GM19438 (cell line): ENCODE data around the gene DNAH17.

Experiments used
- ATAC-seq: cut with Tn5 transposase; IDR thresholded peaks from one replicate; pipeline ENCODE4 v1.9.1; 2021; ENCODE audit warnings: low read depth; ENCODE audit not compliant: unreplicated experiment

DNAH17 gene

DNA sequence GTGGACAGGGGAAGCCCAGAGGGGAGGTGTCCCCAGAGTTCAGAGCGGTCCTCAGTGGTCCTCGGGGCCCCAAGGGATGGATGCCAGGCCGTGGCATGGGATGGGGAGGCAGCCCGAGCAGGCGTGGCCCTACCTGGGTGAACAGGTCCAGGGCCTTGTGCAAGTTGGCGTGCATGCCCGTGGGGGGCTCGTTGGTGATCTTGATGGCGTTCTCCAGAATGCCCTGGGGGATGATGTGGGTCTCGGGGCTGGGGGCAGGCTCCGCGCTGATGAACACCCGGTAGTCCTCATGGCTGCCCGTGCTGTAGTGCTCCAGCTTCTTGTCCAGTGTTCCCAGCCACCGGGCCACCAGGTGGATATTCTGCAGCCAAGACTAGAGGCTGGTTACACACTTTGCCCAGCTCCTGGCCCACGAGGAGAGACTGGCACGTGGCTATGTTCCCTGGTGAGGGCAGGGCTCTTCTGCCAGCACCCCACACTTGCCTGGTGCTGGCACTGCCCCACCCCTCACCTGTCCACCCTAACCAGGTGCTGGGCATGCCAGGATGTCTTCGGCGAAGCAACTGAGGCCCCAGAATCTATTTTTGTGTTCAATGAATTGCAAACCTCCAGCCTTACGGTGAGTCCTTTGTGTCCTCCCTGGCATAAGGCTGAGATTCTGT lies 139.6 kb downstream of the DNAH17 start:
- ATAC-seq, result no peak

- ATAC-seq, result no peak
These were observed 141.7 kb downstream of the DNAH17 start for GRCh38 chr17:78435330-78436005.

GRCh38 chr17:78434455-78435329 lies 142.5 kb downstream of the DNAH17 start:
- no peak for ATAC-seq

- ATAC-seq, result no peak
These were observed 143.3 kb downstream of the DNAH17 start for GRCh38 chr17:78433780-78434335.

GRCh38 chr17:78433013-78433727 lies 144.0 kb downstream of the DNAH17 start:
- ATAC-seq, result no peak

DNA sequence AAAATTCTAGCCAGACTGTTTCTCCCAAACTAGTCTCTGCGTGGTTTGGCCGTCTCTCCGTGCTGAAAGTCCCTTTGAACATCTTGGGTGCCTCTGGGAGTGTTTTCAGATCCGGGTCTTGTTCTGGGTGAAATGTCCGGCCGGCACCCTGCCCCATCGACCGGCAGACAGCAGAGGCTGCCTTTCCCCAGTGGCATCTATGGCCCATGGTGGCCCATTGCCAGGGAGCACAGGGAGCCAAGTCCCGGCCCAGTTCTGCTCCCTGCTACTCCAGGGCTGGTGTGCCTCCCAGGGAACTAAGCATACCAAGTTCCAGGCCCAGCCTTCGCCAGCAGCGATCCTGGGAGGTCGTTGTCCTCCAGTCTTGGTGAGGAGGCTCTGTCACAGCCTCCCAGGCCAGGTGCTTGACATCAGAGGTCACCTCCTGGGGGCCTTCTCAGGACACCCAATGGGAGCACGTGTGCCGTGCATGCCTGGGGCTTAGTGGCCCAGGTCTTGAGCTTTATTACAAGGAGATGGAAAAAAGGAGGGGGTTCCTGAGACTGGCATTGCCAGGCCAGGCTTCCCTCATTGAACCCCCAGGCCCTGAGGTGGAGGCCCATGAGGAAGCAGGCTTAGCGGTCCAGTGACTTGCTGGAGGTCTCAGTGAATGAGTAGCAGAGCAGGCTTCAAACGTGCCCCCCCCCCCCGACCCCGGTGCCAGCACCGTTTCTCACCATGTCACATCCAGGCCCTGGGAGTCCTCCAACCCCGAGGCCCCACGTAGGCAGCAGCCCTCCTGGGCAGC lies 144.8 kb downstream of the DNAH17 start:
- ATAC-seq, result no peak

DNA sequence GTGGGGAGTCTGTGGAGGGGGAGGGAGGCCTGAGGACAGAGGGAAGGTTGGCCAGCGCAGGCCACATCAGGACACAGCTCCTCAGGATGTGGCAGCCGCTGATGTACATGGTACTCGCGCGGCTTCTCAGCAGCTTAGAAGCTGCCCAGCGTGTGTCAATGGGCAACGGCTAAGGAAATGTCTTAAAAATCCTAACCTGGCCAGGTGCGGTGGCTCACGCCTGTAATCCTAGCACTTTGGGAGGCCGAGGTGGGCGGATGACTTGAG lies 145.6 kb downstream of the DNAH17 start:
- no peak for ATAC-seq

DNA sequence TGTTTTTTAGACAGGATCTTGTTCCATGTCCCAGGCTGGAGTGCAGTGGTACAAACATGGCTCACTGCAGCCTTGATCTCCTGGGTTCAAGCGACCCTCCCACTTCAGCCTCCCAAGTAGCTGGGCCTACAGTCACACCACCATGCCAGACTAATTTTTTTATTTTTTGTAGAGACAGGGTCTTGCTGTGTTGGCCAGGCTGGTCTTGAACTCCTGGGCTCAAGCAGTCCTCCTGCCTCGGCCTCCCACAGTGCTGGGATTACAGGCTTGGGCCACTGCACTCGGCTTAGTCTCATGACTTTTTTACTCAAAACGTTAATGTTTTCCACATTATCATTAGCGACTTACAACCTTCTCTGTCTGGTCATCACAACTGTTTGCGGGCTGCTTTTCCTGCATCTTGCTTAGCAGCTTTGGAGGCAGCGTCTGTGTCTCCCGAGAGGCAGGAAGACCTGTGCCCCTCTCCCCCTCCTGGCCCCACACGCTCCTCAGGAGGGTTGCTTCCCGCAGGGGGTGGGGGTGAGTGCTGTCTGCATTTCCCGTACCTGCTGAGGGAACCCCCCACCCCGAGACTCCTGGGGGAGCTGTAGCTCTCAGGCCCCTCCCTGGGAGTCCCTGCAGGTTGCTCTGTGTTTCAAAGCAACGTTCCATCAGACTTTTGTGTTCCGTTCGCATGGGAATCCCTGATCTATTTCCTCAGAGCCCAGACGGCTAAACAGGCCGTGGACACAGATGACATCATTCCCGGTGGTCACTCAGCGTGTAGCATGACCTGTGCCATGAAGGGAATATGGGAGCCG lies 146.1 kb downstream of the DNAH17 start:
- ATAC-seq, result no peak

GRCh38 chr17:78429618-78429995 lies 147.6 kb downstream of the DNAH17 start:
- ATAC-seq, result no peak

DNA sequence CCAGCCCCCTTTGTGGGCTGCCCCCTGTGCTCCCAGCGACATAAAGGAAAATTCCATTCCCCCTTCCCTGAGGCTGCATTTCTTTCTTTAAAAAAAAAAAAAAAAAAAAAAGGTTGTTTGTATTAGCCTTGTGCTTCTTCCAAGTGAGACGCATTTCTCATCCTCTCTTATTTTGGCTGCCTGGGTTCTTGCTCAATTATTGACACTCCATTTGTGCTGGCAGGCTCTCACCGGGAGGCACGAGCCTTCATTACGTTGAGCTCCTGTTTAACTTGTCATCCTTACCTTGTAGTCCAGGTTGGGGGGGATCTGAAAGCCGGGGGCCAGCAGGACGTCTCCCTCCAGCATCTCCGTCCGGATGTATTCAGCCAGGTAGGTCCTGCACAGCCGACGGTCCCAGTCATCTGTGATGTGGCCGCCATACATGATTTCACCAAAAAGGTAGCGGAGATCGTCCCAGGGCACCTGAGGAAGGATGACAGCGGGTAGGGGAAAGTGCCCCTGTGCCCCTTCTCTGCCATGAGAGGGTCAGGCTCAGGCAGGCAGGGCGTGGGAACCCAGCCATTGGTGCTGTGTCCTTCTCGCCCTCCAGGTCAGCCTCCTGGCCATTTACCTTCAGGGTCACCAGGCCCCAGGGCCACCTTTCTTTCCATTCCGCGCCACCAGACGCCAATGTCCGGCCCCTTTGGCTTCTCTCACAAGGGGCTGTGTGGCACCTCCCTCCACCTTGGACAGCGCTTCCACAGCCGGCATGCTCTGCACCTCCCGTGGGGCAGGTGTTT lies 148.2 kb downstream of the DNAH17 start:
- no peak for ATAC-seq

DNA sequence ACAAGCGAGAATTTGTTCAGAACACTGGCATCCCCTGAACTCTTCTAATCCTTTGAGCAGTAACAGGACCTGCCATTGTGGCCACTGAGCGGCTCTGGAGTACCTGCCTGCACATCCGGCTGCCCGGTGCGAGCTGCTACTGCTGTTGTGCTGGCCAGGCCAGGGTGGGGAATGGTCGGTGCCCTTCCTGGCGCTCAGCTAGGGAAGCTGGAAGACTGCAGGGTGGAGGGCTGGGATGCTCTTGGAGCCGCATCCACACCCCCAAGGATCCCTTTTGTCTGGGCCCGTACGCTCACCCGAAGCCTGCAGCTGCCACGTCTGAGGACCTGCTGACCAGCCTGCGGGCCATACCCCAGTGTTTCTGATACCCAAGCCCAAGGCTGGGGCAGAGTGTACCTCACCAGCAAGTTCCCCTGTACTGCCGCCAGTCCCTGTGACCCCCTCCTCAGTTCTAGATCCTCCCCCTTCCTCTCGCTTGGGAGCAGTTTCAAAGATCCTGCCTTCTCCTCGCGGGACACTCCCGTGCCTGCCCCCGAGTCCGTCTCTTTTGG lies 149.1 kb downstream of the DNAH17 start:
- no peak for ATAC-seq

- no peak for ATAC-seq
These were observed 150.1 kb downstream of the DNAH17 start for GRCh38 chr17:78427140-78427539.

GRCh38 chr17:78426293-78426879 lies 150.8 kb downstream of the DNAH17 start:
- ATAC-seq, result no peak

DNA sequence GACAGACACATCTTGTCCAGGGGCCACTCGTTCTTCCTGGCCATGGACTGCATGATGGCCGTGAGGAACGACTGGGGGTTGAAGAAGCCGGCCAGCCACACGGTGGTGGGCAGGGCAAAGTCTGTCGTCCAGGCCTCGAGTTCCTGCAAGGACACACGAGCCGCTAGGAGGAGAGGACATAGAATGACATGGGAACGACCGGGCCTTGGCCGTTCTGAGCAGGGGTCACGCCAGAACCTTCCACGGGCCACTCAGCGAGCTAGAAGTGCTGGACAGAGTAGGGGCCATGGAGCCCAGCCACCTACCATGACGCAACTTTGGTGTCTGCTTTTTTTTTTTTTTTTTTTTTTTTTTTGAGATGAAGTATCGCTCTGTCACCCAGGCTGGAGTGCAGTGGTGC lies 151.8 kb downstream of the DNAH17 start:
- no peak for ATAC-seq

GRCh38 chr17:78423961-78424675 lies 153.1 kb downstream of the DNAH17 start:
- ATAC-seq, result no peak

DNA sequence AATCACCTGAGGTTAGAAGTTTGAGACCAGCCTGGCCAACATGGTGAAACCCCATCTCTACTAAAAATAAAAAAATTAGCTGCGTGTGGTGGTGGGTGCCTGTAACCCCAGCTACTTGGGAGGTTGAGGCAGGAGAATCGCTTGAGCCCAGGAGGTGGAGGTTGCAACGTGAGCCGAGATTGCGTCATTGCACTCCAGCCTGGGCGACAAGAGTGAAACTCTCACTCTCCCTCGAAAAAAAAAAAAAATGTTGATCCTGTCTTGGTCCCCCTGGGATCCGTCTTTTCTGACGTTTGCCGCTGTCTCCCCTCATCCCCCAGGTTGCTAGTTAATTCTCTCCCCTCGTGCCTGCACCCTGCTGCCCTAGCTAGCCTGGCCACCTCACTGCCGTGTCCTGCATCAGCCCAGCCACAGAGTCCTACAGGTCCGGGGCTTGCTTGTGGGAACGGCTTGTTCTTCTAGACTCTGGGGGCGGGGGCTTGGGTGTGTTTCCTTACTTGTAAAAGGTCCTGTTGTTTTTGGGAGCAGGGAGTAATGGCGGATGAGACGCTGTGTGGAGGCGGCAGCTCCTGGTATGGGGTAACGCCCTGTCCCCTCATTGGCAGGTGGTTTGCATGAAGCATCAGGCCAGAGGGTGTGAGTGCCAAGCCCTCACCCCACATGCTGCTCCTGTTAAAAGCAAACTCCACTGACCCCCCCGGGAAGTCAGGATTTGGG lies 154.2 kb downstream of the DNAH17 start:
- ATAC-seq, result no peak

GRCh38 chr17:78422267-78422605 lies 155.0 kb downstream of the DNAH17 start:
- ATAC-seq, result no peak
